GM12878 (cell line): Measurements from ENCODE around the gene DISP2. TPM values are rescaled to one million over a fixed set of nuclear protein-coding genes. Genes with fewer than 3 reads are reported as not detected.

ENCODE experiments used
- ATAC-seq: fragments of 200-7000 bp; cut with Tn5 transposase; 3 replicates; pipeline ENCODE4 v1.9.1; 2020; ENCODE audit warnings: mild to moderate bottlenecking, moderate library complexity
- BruUV-seq: library from RNA; stranded (reverse); fragments of 400-500 nt; replicated peaks from 2 replicates; lab custom pipeline; 2021; lab: Mats Ljungman, UMichigan
- CTCF ChIA-PET: fragments of 300-600 bp; sonication (Branson Sonifier 250); formaldehyde crosslinking; extraction: SDS; loops from one replicate; lab custom pipeline; 2021; ENCODE audit warnings: inconsistent platforms; lab: Yijun Ruan, JAX
- POLR2A ChIA-PET: fragments of 350-600 bp; formaldehyde crosslinking; extraction: SDS; loops from one replicate; lab custom pipeline; 2021; ENCODE audit warnings: inconsistent platforms; lab: Charles Lee
- RAD21 ChIA-PET: fragments of 300-600 bp; sonication (Branson Sonifier 250); formaldehyde crosslinking; loops from one replicate; lab custom pipeline; 2023; ENCODE audit warnings: antibody characterized with exemption; ENCODE audit not compliant: unreplicated experiment; lab: Charles Lee
- SMC1A ChIA-PET: fragments of 300-600 bp; sonication (Branson Sonifier 250); formaldehyde crosslinking; loops from one replicate; lab custom pipeline; 2023; ENCODE audit not compliant: unreplicated experiment, uncharacterized antibody; lab: Charles Lee
- DNase-seq: peaks from one replicate; pipeline ENCODE4 v3.0.0-alpha.2; 2011; ENCODE audit warnings: low read depth, low spot score
- FAIRE-seq: peaks from 3 replicates; lab custom pipeline; 2011; peaks lifted over from hg19 to GRCh38; lab: Jason Lieb, UNC
- H2AFZ ChIP-seq: 2 replicates; pipeline ENCODE4 v1.6.0; 2011; ENCODE audit warnings: low read depth, low read length, control low read depth; ENCODE audit not compliant: control insufficient read depth
- H3K27ac ChIP-seq: 2 replicates; pipeline ENCODE4 v1.5.1; 2011; ENCODE audit warnings: control low read depth; ENCODE audit not compliant: control insufficient read depth, insufficient read depth
- H3K27me3 ChIP-seq, 2 experiments: replicated peaks in 1 of 2; 2 replicates each; pipeline versions ENCODE4 v1.6.0 to v1.6.1; 2011; ENCODE audit warnings: low read length in 1 of 2; ENCODE audit not compliant: control insufficient read depth in 2 of 2, insufficient read depth in 2 of 2
- H3K36me3 ChIP-seq, 2 experiments: 2 replicates each; pipeline ENCODE4 v1.5.1; 2011; ENCODE audit warnings: low read length in 1 of 2; ENCODE audit not compliant: control insufficient read depth in 2 of 2, insufficient read depth in 2 of 2
- H3K4me1 ChIP-seq: 2 replicates; pipeline ENCODE4 v1.6.1; 2011; ENCODE audit warnings: mild to moderate bottlenecking, low read length, moderate library complexity, mixed read lengths; ENCODE audit not compliant: control insufficient read depth, insufficient read depth
- H3K4me2 ChIP-seq: 2 replicates; pipeline ENCODE4 v1.6.0; 2011; ENCODE audit warnings: control low read depth; ENCODE audit not compliant: control insufficient read depth, insufficient read depth
- H3K4me3 ChIP-seq: fragments of 200-600 bp; sonication (generic); 2 replicates; pipeline ENCODE4 v1.5.1; 2016
- H3K79me2 ChIP-seq: 2 replicates; pipeline ENCODE4 v1.6.0; 2011; ENCODE audit warnings: low read length; ENCODE audit not compliant: control insufficient read depth, insufficient read depth
- H3K9ac ChIP-seq: 2 replicates; pipeline ENCODE4 v1.8.0; 2011; ENCODE audit warnings: low read length, control low read depth, mixed read lengths; ENCODE audit not compliant: control insufficient read depth, insufficient read depth
- H3K9me3 ChIP-seq: replicated peaks from 3 replicates; pipeline ENCODE4 v1.5.1; 2011; ENCODE audit warnings: mild to moderate bottlenecking, low read length; ENCODE audit not compliant: control insufficient read depth, insufficient read depth
- H4K20me1 ChIP-seq: 2 replicates; pipeline ENCODE4 v1.6.0; 2011; ENCODE audit not compliant: control insufficient read depth, insufficient read depth
- BACH1 ChIP-seq: fragments of 450-650 bp; IDR thresholded peaks from 2 replicates; pipeline ENCODE4 v1.6.1; 2017; ENCODE audit warnings: mild to moderate bottlenecking, borderline replicate concordance
- CREB1 ChIP-seq: IDR thresholded peaks from 2 replicates; pipeline ENCODE4 v1.6.1; 2012; ENCODE audit warnings: low read depth, mild to moderate bottlenecking, inconsistent platforms
- EGR1 ChIP-seq, 2 experiments: IDR thresholded peaks; 1 replicate in 1 of 2; 2 replicates in 1 of 2; pipeline ENCODE4 v1.6.1; 2011 to 2012; ENCODE audit warnings: low read depth in 2 of 2, low read length in 2 of 2, borderline replicate concordance in 1 of 2, mild to moderate bottlenecking in 1 of 2, moderate library complexity in 1 of 2
- MEF2A ChIP-seq: IDR thresholded peaks from 2 replicates; pipeline ENCODE4 v1.6.1; 2011; ENCODE audit warnings: low read depth, mild to moderate bottlenecking, low read length, moderate library complexity; ENCODE audit not compliant: insufficient read depth
- RFX5 ChIP-seq: IDR thresholded peaks from 2 replicates; pipeline ENCODE4 v1.6.1; 2011; ENCODE audit warnings: low read depth, low read length, improper control_type of control experiment
- SMARCA5 ChIP-seq: fragments of 450-650 bp; IDR thresholded peaks from 2 replicates; pipeline ENCODE4 v1.6.1; 2017; ENCODE audit warnings: mild to moderate bottlenecking
- SP1 ChIP-seq: IDR thresholded peaks from one replicate; pipeline ENCODE4 v1.6.1; 2011; ENCODE audit warnings: low read depth, low read length
- ZNF592 ChIP-seq: fragments of 450-650 bp; IDR thresholded peaks from 2 replicates; pipeline ENCODE4 v1.6.1; 2017; ENCODE audit warnings: mild to moderate bottlenecking, moderate library complexity
- ZNF687 ChIP-seq: fragments of 450-650 bp; IDR thresholded peaks from 2 replicates; pipeline ENCODE4 v1.6.1; 2017; ENCODE audit warnings: mild to moderate bottlenecking, moderate library complexity
- WGBS: methylation state at CpG from one replicate; pipeline ENCODE4 v1.1.6; 2016; ENCODE audit warnings: low lambda C conversion rate; ENCODE audit not compliant: insufficient replicate concordance, insufficient coverage; ENCODE audit errors: missing lambda C conversion rate; 5-methylcytosine and 5-hydroxymethylcytosine counted together
- in situ Hi-C: fragments of 300-500 bp; cut with MboI; formaldehyde crosslinking; loops from 9 replicates; pipeline ENCODE4 v1.14.3; 2018; ENCODE audit warnings: mixed read lengths
- intact Hi-C: fragments of 100-400 bp; cut with micrococcal nuclease; formaldehyde crosslinking; loops from one replicate; pipeline ENCODE4 v1.14.2; 2022; ENCODE audit not compliant: unreplicated experiment
- polyA plus RNA-seq, 11 experiments: library from polyadenylated mRNA; depleted of rRNA in 4 of 11; unstranded in 6 of 11; stranded (reverse) in 5 of 11; fragments of >200 nt; fragmentation: Nextera tagmentation in 4 of 11; fragmentation: Illumina TruSeq in 1 of 11; extraction: Ambion mirVana in 4 of 11; extraction: Trizol in 1 of 11; gene quantifications; 1 replicate in 1 of 11; 2 replicates in 10 of 11; pipeline versions ENCODE4 v1.2.1 to v1.2.3, GENCODE V29; 2011 to 2016; ENCODE audit warnings: inconsistent platforms in 2 of 11, missing spikeins in 2 of 11, low read depth in 1 of 11
- total RNA-seq, 4 experiments: library from RNA; depleted of rRNA in 3 of 4; stranded (reverse); fragments of >200 nt in 3 of 4; fragmentation: Illumina TruSeq in 1 of 4; extraction: Trizol in 1 of 4; gene quantifications; 2 replicates each; pipeline versions ENCODE4 v1.2.1 to v1.2.3, GENCODE V29; 2013 to 2021

Gene DISP2
- total and polyA plus RNA-seq, 10 of the 15 experiments (the other 5 are each of a cell fraction or from before 2014, with no cell fraction given) = under 0.01 to 0.20 (median 0.12) TPM; not detected in 7

- TF ChIP-seq ZNF687 = no peak
Observed at GRCh38 chr15:40348474-40348870, 9.5 kb upstream of the DISP2 start (continued).

GRCh38 chr15:40349163-40349562 lies 8.9 kb upstream of the DISP2 start:
- H3K9me3 ChIP-seq = no peaks in the 10 kb centered on the region
- in situ Hi-C loops (loop anchor here (5.0 kb wide), 1 partner anchor 73 kb away; no protein-coding TSS in a partner anchor), intact Hi-C loops (loop anchor here (10.0 kb wide), 1 partner anchor 156 kb away; no protein-coding TSS in a partner anchor)
- ATAC-seq (no peak), DNase-seq (no peak), FAIRE-seq (no peak)
- BruUV-seq = no TSS peak
- ChIA-PET SMC1A (interaction anchor here (1.1 kb wide), 1 partner anchor 73 kb away, joined by 3 read pairs; no protein-coding TSS in a partner anchor), POLR2A (no interaction called here), CTCF (interaction anchor here (0.7 to 1.1 kb wide), 2 partner anchors 11 to 22 kb away, joined by 3 read pairs; no protein-coding TSS in a partner anchor), RAD21 (no interaction called here)
- no peaks in the 10 kb centered on the region for H3K36me3 ChIP-seq
- no peaks in the 10 kb centered on the region for H3K4me1 ChIP-seq
- no peaks in the 10 kb centered on the region for H3K79me2 ChIP-seq
- no peaks in the 10 kb centered on the region for H4K20me1 ChIP-seq
- H2AFZ ChIP-seq = no peak overlapping the region
- H3K4me2 ChIP-seq = no peak overlapping the region
- 36% methylated on average over 5 of the region's 5 CpGs for WGBS
- H3K4me3 ChIP-seq = no peak overlapping the region
- no peak overlapping the region for H3K9ac ChIP-seq
- TF ChIP-seq MEF2A (no peak), SMARCA5 (no peak), EGR1 (IDR thresholded peaks at IDR 0.05; ENCODE audit: borderline replicate concordance in 1 of 2, low read depth in 2 of 2, low read length in 2 of 2) (no peak), RFX5 (no peak), ZNF592 (no peak), SP1 (no peak), CREB1 (no peak), BACH1 (no peak)
- no peak overlapping the region for H3K27ac ChIP-seq
- H3K27me3 ChIP-seq = peaks cover 0 to 2% of the 10 kb centered on the region in 2 experiments; a peak in 1 of 4 replicates
